ENCODE data around the gene GSTM5.
"Not testable (repeated sequence)": the region's sequence is repeated elsewhere in the genome, so short reads cannot be mapped to it uniquely, and the experiment has no call there.

DNA sequence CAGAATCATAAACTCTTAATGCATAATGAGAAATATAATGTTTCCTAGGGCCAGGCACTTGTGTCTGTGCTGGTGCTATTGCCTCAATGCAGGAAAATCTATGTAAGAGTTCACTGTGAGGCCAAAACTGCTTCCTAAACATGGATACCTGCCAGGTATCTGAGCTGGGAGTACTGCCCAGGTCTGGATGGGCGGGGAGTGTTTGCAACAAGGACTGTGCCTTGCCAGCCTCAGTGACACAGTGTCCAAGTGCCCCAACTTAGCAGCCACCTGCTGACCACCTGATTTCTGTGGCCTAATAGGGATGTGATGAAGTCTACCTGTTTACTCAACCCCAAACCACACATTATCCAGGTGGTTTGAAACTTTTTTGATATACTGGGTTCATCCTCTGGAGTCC lies 26.7 kb upstream of the GSTM5 start:
- not testable (repeated sequence) for TF ChIP-seq CTCF, POLR2A (IDR thresholded peaks at IDR 0.05)

Data from right lobe of liver (tissue), 4 donors.